NCI-H2227 treated with DMSO at 0.1 percent for 48 hours (cell line): Measurements from ENCODE around the gene CDH8.
"Not testable (repeated sequence)": the region's sequence is repeated elsewhere in the genome, so short reads cannot be mapped to it uniquely, and the experiment has no call there.

ENCODE experiments used
- DNase-seq: peaks from one replicate; lab custom pipeline; 2025; lab: John Stamatoyannopoulos, UW

The CDH8 gene

DNA sequence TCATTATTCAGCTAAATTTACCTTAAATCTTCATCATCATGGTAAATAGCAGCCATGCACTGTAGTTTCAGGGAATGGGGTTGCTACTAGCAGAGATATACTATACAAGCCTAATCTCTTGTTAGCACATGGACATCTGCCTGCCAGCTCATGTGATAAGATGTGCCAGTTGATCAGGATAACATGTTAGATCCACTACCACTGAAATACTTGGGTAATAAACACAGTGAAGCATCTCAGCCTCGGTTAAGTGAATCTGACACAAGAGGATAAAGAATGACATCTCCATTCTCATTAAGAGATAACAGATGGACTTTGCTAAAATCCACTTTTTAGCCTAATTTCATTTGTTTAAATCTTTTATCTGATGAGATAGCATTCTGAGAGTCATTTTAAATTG is 256.1 kb downstream of the CDH8 start:
- DNase-seq = no peak

DNA sequence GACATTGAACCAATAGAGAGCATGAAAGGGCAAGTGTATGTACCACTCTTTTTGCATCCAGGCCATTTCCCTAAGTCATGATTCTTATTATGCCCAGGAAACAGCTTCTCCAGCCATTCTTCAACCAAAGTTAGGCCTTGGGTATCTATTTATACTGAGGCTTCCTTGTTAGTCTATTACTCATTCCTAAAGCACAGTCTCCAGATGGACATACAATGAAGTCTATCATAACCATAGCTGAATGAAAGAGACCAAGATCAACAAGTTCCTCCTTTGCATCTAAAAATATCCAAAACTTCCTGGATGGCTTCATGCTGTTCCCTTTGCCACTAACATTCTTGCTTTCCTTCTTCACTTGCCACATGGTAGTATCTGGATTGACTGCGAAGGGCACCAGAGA is 265.9 kb downstream of the CDH8 start:
- DNase-seq = no peak

DNA sequence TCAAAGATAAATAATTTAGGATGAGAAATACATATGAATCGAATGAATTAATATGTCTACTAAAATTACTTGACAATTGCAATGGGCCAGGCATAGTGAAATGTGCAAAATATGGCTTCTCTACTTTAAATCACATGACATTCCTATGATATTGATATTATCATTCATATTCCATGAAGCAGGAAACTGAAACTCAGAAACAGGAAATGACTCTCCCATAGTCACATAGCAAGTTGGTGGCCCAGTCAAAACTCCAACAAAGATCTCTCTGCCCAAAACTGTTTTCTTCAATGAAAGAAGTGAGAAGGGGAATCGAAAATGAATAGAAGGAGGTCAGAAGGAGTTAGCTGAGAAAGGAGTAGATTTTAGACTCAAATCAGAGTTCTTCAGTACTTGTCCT is 272.2 kb downstream of the CDH8 start:
- DNase-seq = no peak

DNA sequence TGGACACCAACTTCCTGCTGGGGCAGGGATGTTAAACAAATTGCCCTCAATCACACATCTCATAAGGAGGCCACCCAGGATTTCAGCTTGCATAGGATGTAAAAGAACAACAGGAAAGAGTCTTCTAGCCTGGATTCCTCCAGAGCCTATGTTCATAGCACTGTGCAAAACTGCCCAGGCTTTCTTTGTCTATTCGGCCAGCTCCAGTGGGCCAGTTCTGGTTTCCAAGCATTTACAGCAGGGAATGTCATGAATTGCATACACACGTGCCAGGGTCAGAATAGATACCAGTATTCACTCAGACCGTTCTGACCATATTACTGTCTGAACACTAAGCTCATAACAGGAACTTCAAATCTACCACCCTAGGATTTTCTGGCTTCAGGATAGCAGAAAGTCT is 273.2 kb downstream of the CDH8 start:
- DNase-seq = no peak

DNA sequence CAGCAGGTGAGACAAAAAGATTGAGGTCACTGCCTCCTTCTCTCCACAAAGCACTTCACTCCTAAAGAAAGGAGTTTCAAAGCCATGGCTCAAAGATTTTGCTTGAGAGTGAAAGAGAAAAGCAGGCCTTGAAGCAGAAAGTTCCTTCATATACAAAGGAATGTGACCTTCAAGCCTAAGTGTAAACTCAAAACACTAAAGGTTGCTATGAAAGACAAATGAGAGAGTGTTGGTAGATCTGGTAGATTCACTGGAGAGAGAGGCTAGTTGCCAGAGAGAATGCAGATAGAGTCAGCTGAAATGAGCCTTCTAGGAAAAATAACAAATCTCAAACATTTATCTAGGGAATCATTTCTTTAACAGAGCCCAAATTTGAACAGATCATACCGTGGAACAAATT is 305.2 kb downstream of the CDH8 start:
- no peak for DNase-seq

DNA sequence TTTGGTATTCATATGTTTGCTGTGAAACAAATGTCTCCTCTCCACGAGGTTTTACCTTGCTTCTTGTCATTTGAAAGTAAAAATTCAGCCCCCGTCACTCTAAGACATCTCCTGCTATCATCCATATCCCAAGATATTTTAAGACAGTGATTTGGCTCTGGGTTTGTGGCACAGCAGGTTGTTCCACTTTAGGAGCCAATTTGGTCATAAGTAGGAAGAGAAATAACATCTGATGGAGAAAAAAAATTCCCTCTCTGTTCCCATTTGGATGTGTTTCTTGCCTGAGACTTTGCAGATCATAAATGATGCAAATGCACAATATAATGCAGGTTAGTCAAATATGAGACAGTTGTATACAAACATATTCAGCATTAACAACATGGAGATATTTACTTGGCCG is 309.5 kb downstream of the CDH8 start:
- no peak for DNase-seq

DNA sequence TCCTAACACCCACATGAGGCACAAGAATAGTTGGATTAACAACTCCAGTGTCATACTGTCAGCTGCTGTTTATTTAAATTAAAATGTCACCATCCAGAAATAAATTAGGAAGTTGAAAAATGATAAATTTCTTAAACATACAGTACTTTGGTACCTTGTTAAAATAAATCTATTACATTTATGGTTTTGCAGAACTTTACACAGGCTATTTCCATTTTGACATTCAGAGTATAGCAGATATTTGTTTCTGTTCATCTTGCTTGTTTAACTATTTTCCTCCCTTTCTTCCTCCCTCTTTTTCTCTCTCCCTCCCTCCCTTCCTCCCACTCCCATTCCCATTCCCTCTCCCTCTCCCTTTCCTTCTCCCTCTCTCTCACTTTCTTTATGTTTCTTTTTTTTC is 310.1 kb downstream of the CDH8 start:
- no peak for DNase-seq

DNA sequence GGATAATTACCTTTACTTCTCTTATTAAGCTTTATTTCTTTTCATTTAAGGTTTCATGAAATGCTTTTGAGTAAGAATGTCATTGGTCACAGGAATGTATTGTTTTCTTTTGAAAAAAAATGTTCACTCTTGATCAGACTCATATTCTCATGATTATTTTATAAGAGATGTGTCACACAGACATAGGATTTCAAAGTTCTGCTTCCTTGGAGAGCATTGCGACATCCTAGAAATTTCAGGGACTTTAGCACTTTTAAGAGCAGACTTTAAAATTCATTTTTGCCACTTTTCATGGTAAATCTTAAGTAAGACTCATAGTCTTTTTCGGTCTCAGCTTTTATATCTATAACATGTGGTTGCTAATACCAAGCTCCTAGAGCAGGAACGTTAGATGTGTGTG is 314.7 kb downstream of the CDH8 start:
- DNase-seq = no peak

DNA sequence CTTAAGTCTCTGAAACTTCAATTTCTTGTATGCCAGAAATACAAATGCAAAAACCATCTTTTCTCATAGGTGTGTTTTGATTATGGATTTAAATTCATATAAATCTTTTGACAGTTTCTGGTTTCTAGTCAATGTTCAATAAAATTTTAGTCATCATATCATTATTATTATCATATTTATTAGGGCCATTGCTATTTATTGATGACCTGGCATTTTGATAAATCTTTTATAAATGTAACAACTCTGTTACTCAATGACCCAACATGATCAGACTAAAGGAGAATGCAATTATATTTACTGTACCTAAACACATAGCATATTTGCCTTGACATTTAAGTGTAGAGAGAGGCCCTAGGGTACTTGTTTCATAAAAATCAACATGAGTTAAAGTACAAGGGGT is 320.8 kb downstream of the CDH8 start:
- no peak for DNase-seq

DNA sequence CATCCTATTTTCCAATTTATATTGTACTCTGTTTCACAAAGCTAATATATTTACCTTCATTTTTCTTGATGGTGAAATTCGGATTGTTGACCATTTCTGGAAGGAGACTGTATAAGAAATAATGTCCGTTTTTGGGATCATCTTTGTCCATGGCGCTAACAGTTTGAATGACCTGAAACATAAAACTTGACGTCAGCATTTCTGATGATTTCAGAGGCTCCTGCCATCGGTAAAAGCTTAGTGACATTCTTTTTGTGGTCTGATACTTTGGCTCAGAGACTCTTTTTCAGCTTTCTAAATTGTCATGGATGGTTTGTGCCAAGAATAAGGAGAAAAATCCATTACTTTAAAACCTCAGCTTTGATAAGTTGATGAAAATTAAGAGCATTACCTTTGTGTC is 322.5 kb downstream of the CDH8 start:
- no peak for DNase-seq

DNA sequence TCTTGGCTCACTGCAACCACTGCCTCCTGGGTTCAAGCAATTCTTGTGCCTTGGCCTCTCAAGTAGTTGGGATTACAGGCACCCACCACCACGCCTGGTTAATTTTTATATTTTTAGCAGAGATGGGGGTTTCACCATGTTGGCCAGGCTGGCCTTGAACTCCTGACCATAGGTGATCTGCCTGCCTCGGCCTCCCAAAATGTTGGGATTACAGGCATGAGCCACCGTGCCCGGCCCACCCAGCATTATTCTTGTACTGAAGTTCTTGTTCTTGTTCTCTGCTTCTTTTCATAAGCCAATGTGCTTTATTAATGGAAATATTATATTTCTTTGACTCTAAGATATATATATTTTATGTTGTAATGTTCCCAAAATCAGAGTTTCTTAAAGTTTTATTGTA is 336.6 kb downstream of the CDH8 start:
- DNase-seq = not testable (repeated sequence)

DNA sequence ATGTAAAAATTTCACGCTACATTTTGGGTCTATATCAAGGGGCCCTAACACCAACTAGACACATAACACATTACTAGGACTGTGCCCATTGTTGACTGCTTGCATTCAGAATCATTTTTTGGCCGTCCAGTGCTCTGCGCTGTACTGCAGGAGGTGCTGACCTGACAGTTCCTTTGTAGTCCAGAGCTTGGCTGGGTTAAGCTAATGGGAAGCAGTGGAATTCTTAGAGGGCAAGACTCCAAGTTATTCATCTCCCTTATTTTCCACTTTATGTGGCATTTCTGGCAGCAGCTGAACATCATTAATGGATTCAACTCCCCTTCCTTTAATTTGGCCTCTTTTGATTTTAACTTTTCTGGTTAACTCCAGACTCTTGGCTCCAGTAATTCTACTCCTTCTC is 351.7 kb downstream of the CDH8 start:
- no peak for DNase-seq

DNA sequence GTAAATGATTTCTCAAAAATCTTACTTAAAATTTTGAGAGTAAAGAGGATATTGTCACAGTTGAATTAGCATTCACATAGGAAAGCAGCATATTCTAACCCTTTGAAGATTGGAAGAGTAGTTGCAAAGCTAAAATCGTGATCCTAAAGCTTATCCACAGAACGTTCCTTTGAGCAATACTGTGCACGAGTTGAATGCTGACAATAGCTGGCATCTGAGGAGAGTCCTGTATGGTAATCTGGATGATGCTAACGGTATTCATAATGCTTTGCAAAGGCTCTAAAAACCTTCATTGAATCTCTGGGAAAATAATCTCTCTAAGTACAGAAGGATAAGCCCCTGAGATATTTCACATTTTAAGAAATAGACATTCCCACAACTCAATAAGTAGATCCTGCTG is 354.6 kb downstream of the CDH8 start:
- DNase-seq = no peak

DNA sequence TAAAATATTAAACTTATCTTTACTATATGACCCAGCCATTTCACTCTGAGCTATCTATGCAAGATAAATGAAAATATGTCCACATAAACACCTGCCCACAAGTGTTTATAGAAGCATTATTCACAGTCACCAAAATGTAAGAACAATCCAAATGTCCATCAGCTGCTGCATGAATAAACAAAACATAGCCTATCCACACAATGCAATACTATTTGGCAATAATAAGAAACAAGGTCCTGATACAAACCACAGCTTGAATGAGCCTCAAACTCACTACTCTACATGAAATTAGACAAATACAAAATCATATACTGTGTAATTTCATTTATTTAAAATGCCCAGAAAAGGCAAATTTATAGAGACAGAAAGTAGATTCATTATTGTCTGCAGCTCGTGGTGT is 355.1 kb downstream of the CDH8 start:
- no peak for DNase-seq

DNA sequence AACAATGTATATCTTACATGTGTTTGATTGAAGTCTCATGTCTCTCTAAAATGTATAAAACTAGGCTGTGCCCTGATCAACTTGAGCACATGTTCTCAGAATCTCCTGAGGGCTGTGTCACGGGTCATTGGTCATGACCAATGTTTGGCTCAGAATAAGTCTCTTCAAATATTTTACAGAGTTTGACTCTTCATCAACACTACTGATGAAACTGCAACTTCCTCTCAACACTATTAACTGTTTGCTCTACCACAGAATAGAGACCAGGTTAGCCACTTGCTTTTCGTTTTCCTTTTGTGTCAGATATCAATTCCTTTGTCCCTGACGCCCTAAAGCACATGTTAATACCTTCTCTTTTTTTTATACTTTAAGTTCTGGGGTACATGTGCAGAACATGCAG is 358.1 kb downstream of the CDH8 start:
- no peak for DNase-seq

DNA sequence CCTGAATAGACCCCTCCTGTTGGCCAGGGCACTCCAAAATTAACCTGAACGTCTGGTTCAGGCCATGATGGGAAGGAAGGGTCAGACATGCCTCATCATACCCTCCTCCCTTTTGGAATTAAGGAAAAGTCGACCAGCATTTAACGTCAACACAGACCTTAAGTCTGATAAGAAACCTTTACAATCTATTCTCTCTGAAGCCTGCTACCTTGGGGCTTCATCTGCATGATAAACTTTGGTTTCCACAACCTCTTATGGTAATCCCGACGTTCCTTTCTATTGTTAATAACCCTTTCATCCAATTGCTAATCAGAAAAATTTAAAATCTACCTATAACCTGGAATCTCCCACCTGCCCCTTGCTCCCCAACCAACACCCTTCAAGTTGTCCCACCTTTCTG is 358.5 kb downstream of the CDH8 start:
- no peak for DNase-seq

DNA sequence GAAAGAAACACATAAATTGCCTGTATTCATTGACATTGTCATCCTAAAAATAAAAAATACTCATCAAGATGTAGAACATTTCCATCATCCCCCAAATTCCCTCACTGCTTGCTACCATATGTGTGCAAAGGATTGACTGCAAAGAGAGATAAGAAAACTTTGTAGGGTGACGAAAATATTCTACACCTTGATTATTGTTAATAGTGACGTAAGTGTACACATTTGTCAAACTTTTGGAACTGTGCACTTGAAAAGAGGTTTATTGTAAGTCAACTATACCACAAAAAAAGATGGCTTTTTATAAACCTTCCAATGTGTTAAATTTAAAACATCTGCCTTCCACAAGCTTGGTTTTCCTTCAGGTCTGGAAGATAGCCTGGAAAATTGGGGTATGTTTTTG is 359.5 kb downstream of the CDH8 start:
- DNase-seq = no peak

DNA sequence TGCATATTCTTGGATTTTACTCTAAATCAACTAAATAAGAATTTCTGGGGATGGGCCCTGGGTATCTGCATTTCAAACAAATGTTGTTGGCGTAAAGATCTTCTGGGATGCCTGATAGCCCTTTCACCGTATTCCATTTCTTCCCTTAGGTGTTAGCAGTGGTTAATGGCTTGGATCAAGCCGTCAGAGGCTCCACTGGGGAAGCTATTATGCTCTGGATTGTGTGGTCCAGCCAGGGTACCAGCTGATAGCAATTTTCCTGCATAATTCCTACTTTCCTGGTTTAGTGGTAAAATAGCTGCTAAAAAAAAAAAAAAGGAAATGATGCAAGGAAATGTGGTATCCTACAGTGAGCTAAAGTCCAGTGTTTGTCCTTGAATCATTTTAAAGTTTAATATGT is 365.1 kb downstream of the CDH8 start:
- DNase-seq = no peak

DNA sequence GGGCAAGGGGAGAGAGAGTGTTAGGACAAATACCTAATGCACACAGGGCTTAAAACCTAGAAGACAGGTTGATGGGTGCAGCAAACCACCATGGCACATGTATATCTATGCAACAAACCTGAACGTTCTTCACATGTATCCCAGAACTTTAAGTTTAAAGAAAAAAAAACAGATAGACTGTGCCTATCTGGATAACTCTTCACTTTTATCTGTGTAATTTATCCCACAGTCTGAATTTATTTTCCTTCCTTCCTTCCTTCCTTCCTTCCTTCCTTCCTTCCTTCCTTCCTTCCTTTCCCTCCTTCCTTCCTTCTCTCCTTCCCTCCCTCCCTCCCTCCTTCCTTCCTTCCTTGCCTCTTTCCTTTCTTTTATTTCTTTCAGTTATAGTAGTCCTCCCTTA is 370.7 kb downstream of the CDH8 start:
- DNase-seq = no peak

DNA sequence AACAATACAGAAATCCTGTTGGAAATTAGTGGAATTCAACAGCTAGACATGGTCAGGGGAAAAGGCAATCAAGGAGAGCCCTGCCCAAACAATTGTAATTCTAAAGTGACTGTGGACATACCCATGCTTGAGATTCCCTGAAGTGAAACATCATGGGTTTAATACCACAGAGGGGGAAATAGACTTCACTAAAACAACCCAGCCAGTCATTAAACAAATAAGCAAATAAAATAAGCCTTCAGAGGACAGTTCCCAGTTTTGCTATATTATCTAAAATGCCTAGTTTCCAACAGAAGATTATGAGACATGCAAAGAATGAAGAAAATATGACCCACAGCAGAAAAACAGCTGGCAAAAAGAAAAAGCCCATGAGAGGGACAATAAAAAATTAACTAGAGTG is 376.3 kb downstream of the CDH8 start:
- no peak for DNase-seq

DNA sequence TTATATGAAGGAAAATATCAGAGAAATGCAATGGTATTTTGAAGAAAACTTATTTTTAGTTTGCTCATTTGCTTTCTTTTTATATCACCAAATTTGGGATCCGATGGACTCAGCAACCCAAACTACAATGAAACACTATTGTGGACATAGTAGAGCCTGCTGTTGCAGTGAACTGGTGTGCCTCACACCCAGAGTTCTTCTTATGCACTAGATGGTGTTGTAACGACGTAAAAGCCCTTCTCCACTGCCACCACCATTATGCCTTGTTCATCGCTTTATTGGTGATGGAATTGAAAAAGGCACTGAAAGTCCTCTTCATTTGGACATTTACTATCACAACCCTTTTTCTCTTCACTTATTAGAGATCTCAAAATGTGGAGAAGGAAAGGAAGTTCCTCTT is 381.3 kb downstream of the CDH8 start:
- no peak for DNase-seq

DNA sequence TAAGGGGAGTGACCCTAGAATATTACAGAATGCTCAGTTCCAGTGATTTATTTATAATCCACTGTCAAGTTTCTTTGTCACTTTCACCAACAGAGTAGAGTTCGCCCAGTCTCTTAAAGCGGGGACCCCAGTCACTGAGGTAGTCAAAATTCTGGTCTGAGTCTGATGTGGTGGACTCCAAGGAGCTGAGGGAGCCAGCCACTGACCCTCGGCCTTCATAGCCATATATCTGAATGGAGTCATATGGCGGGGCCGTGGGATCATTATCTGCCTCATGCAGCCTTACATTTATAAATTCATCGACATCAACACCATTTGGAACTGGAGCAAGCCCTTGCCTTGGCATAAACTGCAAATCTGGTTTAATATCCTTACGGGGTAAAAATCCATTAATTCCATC is 382.7 kb downstream of the CDH8 start:
- DNase-seq = no peak

DNA sequence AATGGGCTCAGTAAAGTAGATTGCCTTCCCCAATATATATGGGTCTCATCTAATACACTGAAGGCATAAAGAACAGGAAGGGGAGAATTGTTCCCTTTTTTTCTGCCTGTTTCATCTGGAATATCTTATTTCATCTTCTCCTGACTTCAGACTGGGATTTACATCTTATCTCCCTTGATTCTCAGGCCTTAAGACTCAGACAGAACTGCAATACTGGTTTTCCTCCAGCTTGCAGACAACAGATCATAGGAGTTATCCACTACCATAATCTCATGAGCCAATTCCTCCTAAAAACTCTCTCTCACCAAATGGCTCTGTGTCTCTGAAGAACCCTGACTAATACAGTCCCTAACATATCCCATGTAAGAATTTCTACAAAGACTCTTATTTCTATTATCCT is 390.7 kb downstream of the CDH8 start:
- no peak for DNase-seq

DNA sequence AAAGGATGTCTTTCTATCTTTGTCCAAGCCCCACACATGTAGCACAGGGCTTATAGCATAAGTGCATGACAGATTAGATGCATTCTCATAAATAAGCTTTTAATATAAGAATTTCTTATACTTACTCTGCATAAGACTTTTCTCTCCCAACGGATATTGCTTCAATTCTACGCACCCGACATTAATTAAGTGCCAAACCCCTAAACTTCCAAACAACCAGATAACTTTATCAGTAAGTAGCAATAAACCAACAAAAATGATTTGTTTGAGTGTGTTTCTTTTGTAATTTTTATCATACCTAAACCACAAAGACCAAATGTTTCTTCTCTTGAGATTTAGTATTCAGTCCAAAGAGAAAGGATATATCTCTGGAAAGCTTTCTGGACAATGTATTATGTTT is 391.5 kb downstream of the CDH8 start:
- no peak for DNase-seq

DNA sequence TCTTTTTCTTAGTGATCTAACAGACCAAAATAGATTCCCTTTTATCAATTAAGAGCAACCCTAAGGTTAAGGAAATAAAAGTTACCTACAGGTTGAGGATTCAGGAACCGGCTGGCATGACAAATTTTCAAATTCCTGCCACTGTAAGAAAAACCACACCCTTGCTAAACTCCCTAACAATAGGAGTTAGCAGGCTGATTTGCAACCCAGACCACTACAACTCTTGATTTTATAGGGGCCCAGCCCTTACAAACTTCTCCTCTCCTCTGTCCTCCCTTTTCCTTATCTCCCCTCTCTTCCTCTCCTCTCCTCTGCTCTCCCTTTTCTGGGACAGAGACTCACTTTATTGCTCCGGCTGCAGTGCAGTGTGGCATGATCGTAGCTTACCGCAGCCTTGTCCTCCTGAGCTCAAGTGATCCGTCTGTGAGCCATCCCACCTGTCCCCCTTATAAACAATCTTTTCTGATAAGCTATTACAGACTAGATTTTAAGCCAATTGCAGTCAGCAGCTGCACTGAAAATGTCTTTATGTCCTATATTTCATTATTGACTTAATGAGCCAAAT is 418.9 kb downstream of the CDH8 start:
- DNase-seq = no peak
